Measurements from ENCODE around the gene TRIP4. TPM values are rescaled to one million over a fixed set of nuclear protein-coding genes. Genes with fewer than 3 reads are reported as not detected.
"Not testable (repeated sequence)": the region's sequence is repeated elsewhere in the genome, so short reads cannot be mapped to it uniquely, and the experiment has no call there.

Gene TRIP4
- total RNA-seq, 1 experiment from 2014 or later: 19.8 TPM

DNA sequence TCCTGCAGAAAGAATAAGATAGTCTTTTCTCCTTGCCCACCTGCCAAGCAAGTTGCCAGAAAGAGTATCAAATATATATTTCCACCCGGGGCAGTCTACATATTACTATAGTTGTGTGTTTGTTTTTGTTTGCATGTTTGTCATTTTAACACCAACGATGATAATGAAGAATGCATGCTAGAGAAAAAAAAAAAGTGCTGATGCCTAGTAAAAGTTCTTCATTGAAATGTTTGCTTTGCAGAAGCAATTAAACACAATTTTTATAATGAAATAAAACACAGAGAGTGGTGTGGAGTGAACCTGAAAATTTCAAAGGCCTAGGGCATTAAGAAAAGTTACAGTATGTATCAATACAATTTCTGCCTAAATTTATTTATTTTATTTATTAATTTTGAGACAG lies 3.9 kb upstream of the TRIP4 start:
- Mint-ChIP-seq H3K9me3 (ENCODE audit: unreplicated experiment) (peaks cover 6% of the 10 kb centered on the region), H3K4me3 (ENCODE audit: unreplicated experiment) (no peak overlapping the region), H3K27me3 (ENCODE audit: insufficient read depth, unreplicated experiment) (no peaks in the 10 kb centered on the region), H3K27ac (ENCODE audit: low read depth, unreplicated experiment) (no peak overlapping the region), H3K4me1 (ENCODE audit: insufficient read depth, unreplicated experiment) (peaks cover 24% of the 10 kb centered on the region), H3K36me3 (ENCODE audit: insufficient read depth, unreplicated experiment) (peaks cover 6% of the 10 kb centered on the region)
- no peak for DNase-seq (ENCODE audit: unreplicated experiment)
- no peak for TF ChIP-seq CTCF (IDR thresholded peaks at IDR 0.05; ENCODE audit: unreplicated experiment)
- BruUV-seq (replicated peaks): no TSS peak
- ChIA-PET CTCF (no interaction called here), POLR2A (no interaction called here)
- intact Hi-C loops (cut with micrococcal nuclease): no loop called here

- no TSS peak for BruUV-seq (replicated peaks)
- DNase-seq (ENCODE audit: unreplicated experiment): no peak
- Mint-ChIP-seq H3K4me1 (ENCODE audit: insufficient read depth, unreplicated experiment) (peaks cover 16% of the 10 kb centered on the region), H3K27me3 (ENCODE audit: insufficient read depth, unreplicated experiment) (no peaks in the 10 kb centered on the region), H3K27ac (ENCODE audit: low read depth, unreplicated experiment) (no peak overlapping the region), H3K4me3 (ENCODE audit: unreplicated experiment) (no peak overlapping the region), H3K9me3 (ENCODE audit: unreplicated experiment) (peaks cover 6% of the 10 kb centered on the region), H3K36me3 (ENCODE audit: insufficient read depth, unreplicated experiment) (peaks cover 6% of the 10 kb centered on the region)
- CTCF ChIA-PET: interaction anchor here (0.6 to 0.7 kb wide), 3 partner anchors 37 to 292 kb away, joined by 3 to 4 read pairs (median 4); no protein-coding TSS in a partner anchor
- POLR2A ChIA-PET: interaction anchor here (0.6 to 4.3 kb wide), 5 partner anchors 9 to 597 kb away, joined by 5 to 54 read pairs (median 13); partner anchors contain the start of genes CSNK1G1 and PPIB
- intact Hi-C loops (cut with micrococcal nuclease): no loop called here
- no peak for TF ChIP-seq CTCF (IDR thresholded peaks at IDR 0.05; ENCODE audit: unreplicated experiment)
These were observed 1.3 kb upstream of the TRIP4 start for GRCh38 chr15:64386291-64386690.

- peaks cover 6% of the 10 kb centered on the region for H3K9me3 Mint-ChIP-seq (ENCODE audit: unreplicated experiment)
- H3K4me1 Mint-ChIP-seq (ENCODE audit: insufficient read depth, unreplicated experiment): peaks cover 16% of the 10 kb centered on the region
- CTCF ChIA-PET: interaction anchor here (0.6 kb wide), 2 partner anchors 225 to 226 kb away, joined by 3 read pairs; no protein-coding TSS in a partner anchor
- BruUV-seq (replicated peaks): no TSS peak
- DNase-seq (ENCODE audit: unreplicated experiment): no peak
- intact Hi-C loops (cut with micrococcal nuclease): no loop called here
- H3K27me3 Mint-ChIP-seq (ENCODE audit: insufficient read depth, unreplicated experiment): no peaks in the 10 kb centered on the region
- H3K27ac Mint-ChIP-seq (ENCODE audit: low read depth, unreplicated experiment): no peak overlapping the region
- POLR2A ChIA-PET: interaction anchor here (1.8 to 4.3 kb wide), 4 partner anchors 20 to 225 kb away, joined by 3 to 54 read pairs (median 26); partner anchors contain the start of genes CSNK1G1, PPIB and ZNF609
- peaks cover 18% of the 10 kb centered on the region for H3K36me3 Mint-ChIP-seq (ENCODE audit: insufficient read depth, unreplicated experiment)
- no peak for TF ChIP-seq CTCF (IDR thresholded peaks at IDR 0.05; ENCODE audit: unreplicated experiment)
- peak overlapping the region; percentile 100 for H3K4me3 Mint-ChIP-seq (ENCODE audit: unreplicated experiment)
These were observed 1.4 kb downstream of the TRIP4 start for GRCh38 chr15:64389036-64389435.

DNA sequence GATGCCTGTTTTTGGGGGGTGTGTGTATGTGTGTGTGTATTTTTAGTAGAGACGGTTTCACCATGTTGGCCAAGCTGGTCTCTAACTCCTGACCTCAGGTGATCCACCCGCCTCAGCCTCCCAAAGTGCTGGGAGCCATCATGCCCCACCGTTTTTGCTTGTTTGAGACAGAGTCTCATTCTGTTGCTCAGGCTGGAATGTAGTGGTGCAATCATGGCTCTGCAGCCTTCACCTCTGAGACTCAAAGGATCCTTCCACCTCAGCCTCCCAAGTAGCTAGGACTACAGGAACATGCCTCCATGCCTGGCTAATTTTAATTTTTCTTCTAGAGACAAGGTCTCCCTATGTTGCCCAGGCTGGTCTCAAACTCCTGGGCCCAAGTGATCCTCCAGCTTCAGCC lies 4.8 kb downstream of the TRIP4 start:
- CTCF ChIA-PET; H3K27me3 Mint-ChIP-seq (ENCODE audit: insufficient read depth, unreplicated experiment); POLR2A ChIA-PET; H3K9me3 Mint-ChIP-seq (ENCODE audit: unreplicated experiment); intact Hi-C loops (cut with micrococcal nuclease); BruUV-seq (replicated peaks); H3K27ac Mint-ChIP-seq (ENCODE audit: low read depth, unreplicated experiment); DNase-seq (ENCODE audit: unreplicated experiment); H3K4me3 Mint-ChIP-seq (ENCODE audit: unreplicated experiment): not testable (repeated sequence)
- Mint-ChIP-seq H3K36me3 (ENCODE audit: insufficient read depth, unreplicated experiment) (peaks cover 41% of the 10 kb centered on the region), H3K4me1 (ENCODE audit: insufficient read depth, unreplicated experiment) (peaks cover 14% of the 10 kb centered on the region)

GRCh38 chr15:64396789-64397188 lies 9.2 kb downstream of the TRIP4 start:
- Mint-ChIP-seq H3K27ac (ENCODE audit: low read depth, unreplicated experiment) (peak overlapping the region; percentile 27), H3K4me3 (ENCODE audit: unreplicated experiment) (no peak overlapping the region), H3K9me3 (ENCODE audit: unreplicated experiment) (no peaks in the 10 kb centered on the region), H3K27me3 (ENCODE audit: insufficient read depth, unreplicated experiment) (no peaks in the 10 kb centered on the region), H3K4me1 (ENCODE audit: insufficient read depth, unreplicated experiment) (no peaks in the 10 kb centered on the region), H3K36me3 (ENCODE audit: insufficient read depth, unreplicated experiment) (peaks cover 80% of the 10 kb centered on the region)
- DNase-seq (ENCODE audit: unreplicated experiment): no peak
- no TSS peak for BruUV-seq (replicated peaks)
- intact Hi-C loops (cut with micrococcal nuclease): no loop called here
- CTCF ChIA-PET: no interaction called here
- TF ChIP-seq CTCF (IDR thresholded peaks at IDR 0.05; ENCODE audit: unreplicated experiment): no peak
- POLR2A ChIA-PET: no interaction called here
